Stimulated activated CD8-positive, alpha-beta memory T cell treated with anti-CD3 and anti-CD28 coated beads, Interleukin-2, amount 100 ng/mL, for 1 hour (primary cell): ENCODE measurements around the gene CCL18.
"Not testable (repeated sequence)": the region's sequence is repeated elsewhere in the genome, so short reads cannot be mapped to it uniquely, and the experiment has no call there.

Source experiments
- DNase-seq, 2 donors: peaks; one replicate each; pipeline ENCODE4 v3.0.0-alpha.2; 2020; ENCODE audit warnings: low read depth in 2 of 2

CCL18 gene, protein sequence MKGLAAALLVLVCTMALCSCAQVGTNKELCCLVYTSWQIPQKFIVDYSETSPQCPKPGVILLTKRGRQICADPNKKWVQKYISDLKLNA

DNA sequence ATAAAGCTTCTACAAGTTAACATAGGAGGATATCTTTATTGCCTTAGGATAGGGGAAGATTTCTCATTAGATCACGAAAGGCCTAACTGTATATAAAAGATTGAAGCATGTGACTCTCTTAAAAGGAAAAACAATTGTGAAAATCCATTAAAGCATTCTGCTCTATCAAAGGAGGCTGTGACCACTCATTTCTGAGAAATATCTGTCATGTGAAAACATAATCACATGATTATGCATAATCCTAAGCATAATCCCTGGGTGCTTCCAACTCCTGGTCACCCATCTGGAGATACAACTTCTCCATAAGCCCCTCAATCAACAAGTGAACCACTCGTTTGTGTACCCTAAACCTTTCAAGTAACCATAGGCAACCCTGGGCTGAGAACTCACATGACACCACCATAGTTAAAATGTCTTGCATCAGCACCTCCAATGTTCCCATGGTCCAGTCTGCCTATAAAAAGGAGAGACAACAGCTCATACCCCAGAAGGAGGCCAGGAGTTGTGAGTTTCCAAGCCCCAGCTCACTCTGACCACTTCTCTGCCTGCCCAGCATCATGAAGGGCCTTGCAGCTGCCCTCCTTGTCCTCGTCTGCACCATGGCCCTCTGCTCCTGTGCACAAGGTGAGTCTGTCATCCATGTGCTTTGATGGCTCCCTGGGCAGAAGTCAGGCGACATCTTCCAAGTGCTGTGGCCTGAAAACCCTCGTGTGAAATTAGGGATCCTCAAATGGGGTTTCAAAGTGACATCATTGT lies at the start of gene CCL18:
CCL18 (plus strand) TSS at position 487 of the 756 bp plus-strand sequence; CDS start at position 558, 71 bp downstream.
- DNase-seq = no peak

GRCh38 chr17:36014946-36015345 lies 49.1 kb upstream of the CCL18 start:
- DNase-seq = no peak

GRCh38 chr17:36015895-36016294 lies 48.2 kb upstream of the CCL18 start:
- DNase-seq = not testable (repeated sequence)

- DNase-seq = no peak
Measured at GRCh38 chr17:36016555-36016954, 47.5 kb upstream of the CCL18 start.

DNA sequence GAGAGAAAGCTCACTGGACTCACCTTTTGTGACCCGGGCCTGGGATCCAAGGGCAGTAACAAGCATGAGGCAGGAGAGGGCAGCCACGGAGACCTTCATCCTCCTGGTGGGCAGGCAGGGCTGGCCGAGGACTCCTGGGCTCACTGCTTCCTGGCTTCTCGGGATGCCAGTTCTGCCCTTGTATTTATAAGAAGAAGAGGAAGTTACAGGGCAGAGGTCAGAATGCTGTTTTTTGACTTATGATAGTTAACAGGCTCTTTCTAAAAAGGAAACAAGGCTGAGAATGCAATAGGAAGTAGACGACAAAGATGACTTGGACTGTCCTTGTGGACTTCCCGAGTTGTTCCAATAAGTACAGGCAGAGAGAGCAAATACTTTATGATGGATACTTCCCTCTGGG lies 46.3 kb upstream of the CCL18 start, which contains the start of gene CCL23:
CCL23 (minus strand) TSS at position 174 of the 400 bp plus-strand sequence; CDS start at position 99, 75 bp downstream.
- no peak for DNase-seq

GRCh38 chr17:36019423-36019822 lies 44.6 kb upstream of the CCL18 start:
- DNase-seq = no peak

- no peak for DNase-seq
Measured at GRCh38 chr17:36024106-36024869, 39.8 kb upstream of the CCL18 start.

GRCh38 chr17:36027761-36028160 lies 36.3 kb upstream of the CCL18 start:
- no peak for DNase-seq

- DNase-seq = no peak
Measured at GRCh38 chr17:36030956-36031355, 33.1 kb upstream of the CCL18 start.

GRCh38 chr17:36034127-36034526 lies 29.9 kb upstream of the CCL18 start:
- no peak for DNase-seq

GRCh38 chr17:36036235-36036634 lies 27.8 kb upstream of the CCL18 start:
- DNase-seq = no peak

DNA sequence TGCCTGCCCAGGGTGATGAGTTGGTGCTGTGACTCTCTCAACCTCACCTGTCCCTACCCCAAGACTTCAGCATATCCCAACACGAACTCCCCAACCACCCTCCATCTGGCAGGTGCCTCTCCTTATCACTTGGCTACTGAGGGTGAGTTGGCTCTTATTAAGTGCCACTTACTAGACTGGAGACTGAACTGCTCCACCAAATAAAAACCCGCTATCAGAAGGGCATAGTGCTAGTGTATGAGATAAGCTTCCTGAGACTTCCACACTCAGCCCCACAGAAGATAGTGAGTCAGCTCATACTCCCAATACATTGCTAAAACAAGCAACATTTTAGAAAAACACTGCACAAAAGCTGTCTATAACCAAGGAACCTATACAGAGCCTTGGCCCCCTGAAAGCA lies 16.0 kb upstream of the CCL18 start:
- no peak for DNase-seq

GRCh38 chr17:36049643-36050042 lies 14.4 kb upstream of the CCL18 start:
- DNase-seq = no peak

DNA sequence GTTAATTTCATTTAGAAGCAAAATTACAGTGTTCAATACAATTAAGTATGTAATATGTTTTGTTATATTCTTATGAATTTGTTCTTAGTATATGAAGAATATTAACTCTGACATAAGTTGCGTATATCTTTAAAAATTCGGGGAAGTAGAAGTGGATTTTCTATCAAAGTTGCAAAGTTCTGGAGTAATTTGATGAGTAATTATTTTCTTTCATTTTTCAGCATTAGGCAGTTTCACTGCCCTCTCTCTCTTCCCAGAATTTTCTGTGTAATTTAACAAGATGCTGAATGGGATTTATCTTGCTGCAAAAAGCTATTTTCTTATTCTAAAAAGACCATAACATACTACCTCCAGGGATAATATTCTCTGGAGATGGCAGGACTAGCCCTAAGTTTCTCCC lies 8.9 kb upstream of the CCL18 start:
- no peak for DNase-seq

- DNase-seq = no peak
Measured at GRCh38 chr17:36055921-36056520, 8.1 kb upstream of the CCL18 start.

- DNase-seq = no peak
Measured at GRCh38 chr17:36057911-36058310, 6.2 kb upstream of the CCL18 start.

DNA sequence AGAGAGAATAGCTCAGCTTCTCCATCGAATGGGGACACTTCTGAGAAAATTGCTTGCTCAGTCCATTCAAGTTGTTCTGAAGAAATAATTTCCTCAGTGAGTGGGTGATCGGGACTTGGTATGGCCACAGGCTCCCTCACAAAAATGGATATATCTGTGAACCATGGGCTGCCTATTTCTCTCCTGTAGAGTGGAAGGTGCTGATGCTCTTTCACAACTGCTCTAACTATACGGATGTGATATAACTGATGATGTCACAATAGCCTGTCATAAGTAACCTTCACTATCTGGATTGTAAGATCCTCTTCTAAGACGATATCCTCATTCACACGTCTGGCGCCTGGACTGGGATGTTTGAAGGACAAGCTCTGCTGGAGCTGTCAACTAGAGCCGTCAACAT lies 4.7 kb upstream of the CCL18 start:
- no peak for DNase-seq

DNA sequence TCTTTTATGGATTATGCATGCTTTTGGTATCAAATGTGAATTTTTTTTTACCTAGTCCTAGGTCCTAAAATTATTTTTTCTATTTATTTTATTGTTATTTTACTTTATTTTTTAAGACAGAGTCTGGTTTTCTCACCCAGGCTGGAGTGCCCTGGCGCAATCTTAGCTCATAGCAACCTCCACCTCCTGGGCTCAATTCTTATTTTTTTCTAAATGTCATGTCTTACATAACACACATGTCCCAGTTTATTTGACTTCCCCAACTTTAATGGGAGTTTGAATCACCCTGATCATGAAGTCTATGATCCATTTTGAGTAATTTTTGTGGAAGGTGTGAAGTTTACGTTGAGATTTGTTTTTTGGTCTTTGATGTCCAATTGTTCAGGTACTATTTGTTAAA lies 3.3 kb upstream of the CCL18 start:
- DNase-seq = no peak

DNA sequence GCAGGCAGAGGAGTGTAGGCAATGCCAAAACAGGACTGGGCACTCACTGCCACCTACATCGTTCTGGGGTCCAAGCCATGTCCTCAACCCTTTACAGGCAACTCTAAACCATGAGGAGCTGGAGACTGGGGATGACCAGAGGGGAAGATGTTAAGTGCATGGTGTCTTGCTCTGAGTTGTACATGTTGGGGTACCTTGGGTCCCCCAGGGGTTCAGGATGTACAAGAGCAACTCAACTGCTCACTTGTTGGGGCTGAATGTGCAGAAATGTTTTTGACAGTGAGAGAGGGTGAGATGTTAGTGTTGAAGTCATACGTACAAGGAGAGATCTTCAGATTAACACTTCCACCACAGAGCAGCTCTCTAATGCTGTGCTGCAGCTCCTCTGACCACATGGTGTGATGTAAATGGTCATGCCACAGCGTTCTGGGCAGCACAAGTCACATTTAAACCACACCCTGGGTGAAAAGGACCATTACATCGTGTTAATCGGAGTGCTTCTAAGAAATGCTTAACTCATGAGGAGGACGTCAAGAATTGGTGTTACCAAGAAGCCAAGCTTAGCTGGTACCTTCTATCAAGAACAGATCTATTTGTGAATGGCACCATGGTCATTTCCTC lies 2.4 kb downstream of the CCL18 start:
- DNase-seq = no peak

DNA sequence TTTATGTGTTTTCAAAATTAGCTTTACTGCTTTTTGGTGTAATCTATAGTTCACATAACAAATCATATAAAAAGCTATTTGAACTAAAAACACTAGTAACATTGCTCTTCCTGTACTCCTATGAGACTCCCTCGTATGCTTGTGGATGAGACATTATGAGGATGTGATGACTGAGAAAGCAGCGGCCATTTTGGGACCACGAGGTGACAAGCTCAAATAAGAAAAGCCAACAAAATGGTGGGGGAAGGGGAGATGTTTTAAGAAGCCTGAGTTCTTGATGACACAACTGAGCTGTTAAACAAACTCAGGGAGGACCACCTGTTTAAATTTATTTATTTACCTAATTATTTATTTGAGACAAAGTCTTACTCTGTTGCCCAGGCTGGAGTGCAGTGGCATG lies 4.5 kb downstream of the CCL18 start:
- DNase-seq = no peak

DNA sequence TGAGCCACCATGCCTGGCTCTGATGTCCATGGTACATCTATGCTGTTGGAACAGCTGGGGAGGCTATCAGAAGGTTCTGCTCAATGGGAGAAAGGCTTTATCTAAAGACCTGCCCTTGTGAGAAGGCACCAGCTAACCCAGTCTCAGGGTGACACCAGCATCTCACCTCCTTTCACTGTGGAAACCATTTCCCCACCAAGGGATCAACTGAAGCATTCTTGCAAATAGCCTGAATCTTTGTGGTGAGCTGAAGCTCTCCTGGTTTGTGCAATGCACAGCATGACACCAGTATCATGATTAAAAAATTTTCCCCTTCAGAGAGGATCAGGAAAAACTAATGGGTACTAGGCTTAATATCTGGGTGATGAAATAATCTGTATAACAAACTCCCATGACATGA lies 5.1 kb downstream of the CCL18 start:
- DNase-seq = no peak

DNA sequence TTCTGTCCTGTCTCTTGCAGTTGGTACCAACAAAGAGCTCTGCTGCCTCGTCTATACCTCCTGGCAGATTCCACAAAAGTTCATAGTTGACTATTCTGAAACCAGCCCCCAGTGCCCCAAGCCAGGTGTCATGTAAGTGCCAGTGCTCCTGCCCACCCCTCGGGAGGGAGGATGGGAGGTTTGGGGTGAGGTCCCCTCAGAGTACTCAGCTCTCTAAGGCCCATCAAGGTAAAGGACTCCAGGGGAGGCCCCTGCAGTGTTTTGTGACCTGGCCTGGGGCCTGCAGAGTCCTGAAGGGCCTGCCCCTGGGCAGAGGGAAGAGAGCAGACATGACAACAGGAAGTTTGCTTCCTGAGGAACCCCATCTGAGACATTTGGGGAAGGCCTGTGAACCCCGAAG lies 6.4 kb downstream of the CCL18 start:
- DNase-seq = no peak
